Testis (tissue), 5 donors: ENCODE data around the gene MRAP2. TPM values are rescaled to one million over a fixed set of nuclear protein-coding genes. Genes with fewer than 3 reads are reported as not detected.

ENCODE experiments used
- DNase-seq: peaks from one replicate; pipeline ENCODE4 v3.0.0-alpha.2; 2019
- H3K27ac ChIP-seq, 2 donors: fragments of 200-600 bp; sonication (generic); one replicate each; pipeline ENCODE4 v1.5.1; 2019
- H3K27me3 ChIP-seq: fragments of 200-600 bp; sonication (generic); one replicate; pipeline ENCODE4 v1.5.1; 2019
- H3K36me3 ChIP-seq: fragments of 200-600 bp; sonication (generic); one replicate; pipeline ENCODE4 v1.5.1; 2017; ENCODE audit warnings: low read depth; ENCODE audit errors: missing control alignments
- H3K4me1 ChIP-seq: fragments of 200-600 bp; sonication (generic); one replicate; pipeline ENCODE4 v1.5.1; 2019
- H3K4me3 ChIP-seq, 2 donors: fragments of 200-600 bp; sonication (generic); one replicate each; pipeline ENCODE4 v1.5.1; 2017 to 2019
- H3K9me3 ChIP-seq: fragments of 200-600 bp; sonication (generic); one replicate; pipeline ENCODE4 v1.5.1; 2017
- POLR2A ChIP-seq: fragments of 450-650 bp; IDR thresholded peaks from one replicate; pipeline ENCODE4 v1.6.1; 2017; ENCODE audit warnings: antibody characterized with exemption, mild to moderate bottlenecking, moderate library complexity
- WGBS, 2 donors: methylation state at CpG; one replicate each; pipeline ENCODE4 v1.1.5; 2018; 5-methylcytosine and 5-hydroxymethylcytosine counted together
- intact Hi-C: fragments of 100-400 bp; cut with DNase I; formaldehyde crosslinking; loops from one replicate; pipeline ENCODE4 v1.15.1; 2023; ENCODE audit warnings: low total_unique reads
- long read RNA-seq, 2 donors: transcript quantifications; one replicate each; lab custom pipeline, GENCODE V29; 2026
- polyA plus RNA-seq: library from polyadenylated mRNA; stranded (reverse); fragments of 350-450 nt; fragmentation: Illumina TruSeq; extraction: RNeasy Lipid Tissue Mini Kit (QIAGEN cat#74804); gene quantifications from one replicate; pipeline ENCODE4 v1.2.3, GENCODE V29; 2014; ENCODE audit warnings: low read depth, low replicate concordance; ENCODE audit not compliant: insufficient read depth
- total RNA-seq, 2 donors: library from RNA; depleted of rRNA; stranded (reverse); fragments of >200 nt; gene quantifications; one replicate each; pipeline ENCODE4 v1.2.3, GENCODE V29; 2016
- TF ChIP-seq, protein P1 (sequence below), 3 experiments: fragments of 450-650 bp in 2 of 3; fragments of 200-600 bp in 1 of 3; sonication (generic) in 1 of 3; IDR thresholded peaks; one replicate each; pipeline ENCODE4 v1.5.1; 2016 to 2019; ENCODE audit warnings: antibody characterized with exemption in 3 of 3, mild to moderate bottlenecking in 2 of 3, moderate library complexity in 1 of 3

Gene MRAP2, protein sequence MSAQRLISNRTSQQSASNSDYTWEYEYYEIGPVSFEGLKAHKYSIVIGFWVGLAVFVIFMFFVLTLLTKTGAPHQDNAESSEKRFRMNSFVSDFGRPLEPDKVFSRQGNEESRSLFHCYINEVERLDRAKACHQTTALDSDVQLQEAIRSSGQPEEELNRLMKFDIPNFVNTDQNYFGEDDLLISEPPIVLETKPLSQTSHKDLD
- total RNA-seq (1 to 10 TPM; 3.2 to 5.4 TPM), polyA plus RNA-seq (4.1 TPM)
- long read RNA-seq, donor 1, partial matches to known transcripts: 0 of 4 reads
- long read RNA-seq, donor 1, other reads (novel, unspliced or antisense): 0 of 4 reads
- long read RNA-seq, donor 2, partial matches to known transcripts: 0 of 3 reads
- long read RNA-seq, donor 2, other reads (novel, unspliced or antisense): 0 of 3 reads

DNA sequence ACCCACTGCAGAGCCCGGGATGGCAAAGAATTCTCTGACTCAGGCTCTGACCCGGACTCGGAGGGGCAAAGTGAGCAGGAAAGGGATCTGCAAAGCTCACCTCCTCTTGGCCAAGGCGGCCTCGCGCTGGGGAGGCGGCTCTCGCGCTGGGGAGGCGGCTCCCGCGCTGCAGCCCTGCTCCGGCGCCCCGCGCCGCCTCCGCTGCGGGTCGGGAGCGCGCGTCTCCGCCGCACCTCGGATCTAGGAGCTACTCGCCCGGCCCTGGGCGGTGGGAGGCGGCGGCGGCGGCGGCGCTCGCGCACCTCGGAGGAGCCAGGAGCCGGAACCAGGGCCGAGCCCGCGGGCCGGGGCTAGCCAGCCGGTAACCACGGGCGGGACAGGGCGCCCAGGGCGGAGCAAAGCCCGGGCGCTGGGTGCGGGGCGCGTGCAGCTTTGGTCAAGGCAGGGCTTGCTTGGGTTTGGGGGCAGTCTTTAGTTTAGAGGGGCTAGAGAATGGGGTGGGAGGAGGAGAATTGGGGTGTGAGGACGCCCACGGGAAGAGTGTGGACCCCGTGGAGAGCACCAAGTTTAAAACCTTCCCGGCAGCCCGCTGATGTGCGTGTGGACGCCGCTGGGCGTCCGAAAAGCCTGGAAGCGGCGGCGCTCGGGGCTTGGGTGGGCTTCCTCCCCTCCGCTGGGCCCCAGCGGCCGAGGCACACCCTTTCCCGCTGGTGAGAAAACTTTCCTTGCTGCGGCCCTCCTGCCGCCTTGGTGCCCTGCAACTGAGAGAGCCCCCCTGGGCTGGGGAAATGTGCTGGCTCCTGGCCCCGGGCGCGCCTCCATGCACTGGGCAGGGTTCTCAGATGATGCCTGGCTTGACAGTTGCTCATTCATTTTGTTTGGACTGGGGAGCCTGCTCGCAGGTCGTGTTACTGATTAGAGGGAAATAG, at the start of gene MRAP2:
TSS of gene MRAP2 (plus strand) at position 250 of the 929 bp plus-strand sequence. CDS start 21,547 bp downstream, outside the sequence.
- H3K9me3 ChIP-seq: no peaks in the 10 kb centered on the region
- no peaks in the 10 kb centered on the region for H3K27me3 ChIP-seq
- peak within 1 kb of the TSS; percentile 56 to 65 for H3K27ac ChIP-seq
- WGBS, 2 donors: 0 to 1% methylated on average over 34 to 67 of the region's 78 CpGs
- no peaks in the 10 kb centered on the region for H3K4me1 ChIP-seq
- intact Hi-C loops: no loop called here
- peak; percentile 33 for DNase-seq
- TF ChIP-seq, protein P1, sequence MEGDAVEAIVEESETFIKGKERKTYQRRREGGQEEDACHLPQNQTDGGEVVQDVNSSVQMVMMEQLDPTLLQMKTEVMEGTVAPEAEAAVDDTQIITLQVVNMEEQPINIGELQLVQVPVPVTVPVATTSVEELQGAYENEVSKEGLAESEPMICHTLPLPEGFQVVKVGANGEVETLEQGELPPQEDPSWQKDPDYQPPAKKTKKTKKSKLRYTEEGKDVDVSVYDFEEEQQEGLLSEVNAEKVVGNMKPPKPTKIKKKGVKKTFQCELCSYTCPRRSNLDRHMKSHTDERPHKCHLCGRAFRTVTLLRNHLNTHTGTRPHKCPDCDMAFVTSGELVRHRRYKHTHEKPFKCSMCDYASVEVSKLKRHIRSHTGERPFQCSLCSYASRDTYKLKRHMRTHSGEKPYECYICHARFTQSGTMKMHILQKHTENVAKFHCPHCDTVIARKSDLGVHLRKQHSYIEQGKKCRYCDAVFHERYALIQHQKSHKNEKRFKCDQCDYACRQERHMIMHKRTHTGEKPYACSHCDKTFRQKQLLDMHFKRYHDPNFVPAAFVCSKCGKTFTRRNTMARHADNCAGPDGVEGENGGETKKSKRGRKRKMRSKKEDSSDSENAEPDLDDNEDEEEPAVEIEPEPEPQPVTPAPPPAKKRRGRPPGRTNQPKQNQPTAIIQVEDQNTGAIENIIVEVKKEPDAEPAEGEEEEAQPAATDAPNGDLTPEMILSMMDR (IDR thresholded peaks at IDR 0.05): no peak
- no peak for TF ChIP-seq POLR2A
- peak within 1 kb of the TSS; percentile 64 to 71 for H3K4me3 ChIP-seq
- H3K36me3 ChIP-seq: no peaks in the 10 kb centered on the region

DNA sequence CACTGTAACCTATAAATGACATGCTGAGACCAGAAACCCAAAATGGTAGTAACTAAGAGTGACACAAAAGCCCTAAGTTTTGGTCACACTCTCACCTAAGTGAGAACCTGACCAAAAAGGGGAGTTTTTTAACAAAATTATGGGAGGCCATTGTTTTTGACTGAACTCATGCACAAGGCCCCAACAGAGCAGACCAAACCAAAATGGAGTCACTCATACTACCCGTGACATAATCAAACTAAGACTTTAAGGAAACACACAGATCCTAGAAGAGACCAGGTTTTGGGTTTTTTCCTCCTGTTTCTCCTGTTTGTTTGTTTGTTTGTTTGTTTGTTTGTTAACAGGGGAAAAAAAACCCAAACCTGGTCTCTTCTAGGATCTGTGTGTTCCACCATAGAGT, 49.2 kb upstream of the MRAP2 start:
- no peak for TF ChIP-seq POLR2A
- TF ChIP-seq, protein P1 (IDR thresholded peaks at IDR 0.05): no peak
- no peaks in the 10 kb centered on the region for H3K4me1 ChIP-seq
- no peaks in the 10 kb centered on the region for H3K36me3 ChIP-seq
- intact Hi-C loops: no loop called here
- no peaks in the 10 kb centered on the region for H3K27me3 ChIP-seq
- WGBS, 2 donors: 90 to 96% methylated on average over 1 of the region's 1 CpG
- no peak for DNase-seq
- H3K4me3 ChIP-seq: no peak overlapping the region
- H3K9me3 ChIP-seq: no peaks in the 10 kb centered on the region
- H3K27ac ChIP-seq: no peak overlapping the region

DNA sequence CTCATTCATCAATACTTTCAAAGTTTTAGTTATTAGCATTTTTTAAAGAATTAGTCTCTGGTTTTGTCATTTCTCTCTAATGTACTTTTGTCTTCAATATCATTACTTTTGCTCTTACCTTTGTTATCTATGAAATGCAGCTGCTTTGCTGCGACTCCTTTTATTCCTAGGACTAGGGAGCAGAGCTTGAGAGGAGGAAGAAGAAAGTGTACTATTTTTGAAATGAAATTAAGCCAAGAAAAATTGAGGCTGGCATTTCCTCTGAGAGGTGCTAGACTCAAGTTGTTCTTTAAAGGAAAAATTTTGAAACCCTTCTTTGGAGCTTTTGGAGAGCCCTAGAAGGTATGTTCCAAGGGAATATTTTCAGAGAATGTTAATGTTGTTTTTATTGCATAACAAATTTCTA, 48.3 kb upstream of the MRAP2 start:
- H3K4me3 ChIP-seq: no peak overlapping the region
- H3K36me3 ChIP-seq: no peaks in the 10 kb centered on the region
- intact Hi-C loops: no loop called here
- 53 to 70% methylated on average over 1 of the region's 1 CpG for WGBS, 2 donors
- no peak for DNase-seq
- TF ChIP-seq POLR2A: no peak
- TF ChIP-seq, protein P1 (IDR thresholded peaks at IDR 0.05): no peak
- H3K4me1 ChIP-seq: no peaks in the 10 kb centered on the region
- no peaks in the 10 kb centered on the region for H3K27me3 ChIP-seq
- H3K27ac ChIP-seq: no peak overlapping the region
- H3K9me3 ChIP-seq: no peaks in the 10 kb centered on the region

DNA sequence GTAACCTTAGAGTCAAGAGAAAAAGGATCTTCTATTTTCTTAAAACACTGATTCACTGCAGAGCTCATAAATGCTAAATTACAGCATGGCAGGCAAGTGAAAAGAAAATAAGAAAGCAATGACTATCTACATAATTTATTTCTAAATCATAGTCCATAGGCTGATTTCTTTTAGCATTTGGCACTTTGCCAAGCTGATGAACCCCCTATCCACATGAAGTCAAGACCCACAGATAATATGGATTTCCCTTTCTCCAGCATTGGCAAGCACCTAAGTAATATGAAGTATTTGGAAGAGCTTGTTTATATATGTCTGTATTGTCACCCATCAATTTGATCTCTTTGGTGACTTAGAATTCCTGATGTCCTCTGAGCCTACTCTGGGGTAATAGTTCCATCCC, 47.9 kb upstream of the MRAP2 start:
- intact Hi-C loops: no loop called here
- TF ChIP-seq, protein P1 (IDR thresholded peaks at IDR 0.05): no peak
- TF ChIP-seq POLR2A: no peak
- no peaks in the 10 kb centered on the region for H3K4me1 ChIP-seq
- no peaks in the 10 kb centered on the region for H3K36me3 ChIP-seq
- no peak overlapping the region for H3K27ac ChIP-seq
- no peaks in the 10 kb centered on the region for H3K9me3 ChIP-seq
- no peak for DNase-seq
- H3K27me3 ChIP-seq: no peaks in the 10 kb centered on the region
- no peak overlapping the region for H3K4me3 ChIP-seq
